Activated T-helper 9 cell treated with anti-CD3 and anti-CD28 coated beads, Interleukin-2, amount 50 U/mL, for 16 hours (primary cell): ENCODE results near the gene ASCC3.
"Not testable (repeated sequence)": the region's sequence is repeated elsewhere in the genome, so short reads cannot be mapped to it uniquely, and the experiment has no call there.

ENCODE experiments used
- DNase-seq: peaks from one replicate; pipeline ENCODE4 v3.0.0-alpha.2; 2020; ENCODE audit warnings: low read depth

The ASCC3 gene

DNA sequence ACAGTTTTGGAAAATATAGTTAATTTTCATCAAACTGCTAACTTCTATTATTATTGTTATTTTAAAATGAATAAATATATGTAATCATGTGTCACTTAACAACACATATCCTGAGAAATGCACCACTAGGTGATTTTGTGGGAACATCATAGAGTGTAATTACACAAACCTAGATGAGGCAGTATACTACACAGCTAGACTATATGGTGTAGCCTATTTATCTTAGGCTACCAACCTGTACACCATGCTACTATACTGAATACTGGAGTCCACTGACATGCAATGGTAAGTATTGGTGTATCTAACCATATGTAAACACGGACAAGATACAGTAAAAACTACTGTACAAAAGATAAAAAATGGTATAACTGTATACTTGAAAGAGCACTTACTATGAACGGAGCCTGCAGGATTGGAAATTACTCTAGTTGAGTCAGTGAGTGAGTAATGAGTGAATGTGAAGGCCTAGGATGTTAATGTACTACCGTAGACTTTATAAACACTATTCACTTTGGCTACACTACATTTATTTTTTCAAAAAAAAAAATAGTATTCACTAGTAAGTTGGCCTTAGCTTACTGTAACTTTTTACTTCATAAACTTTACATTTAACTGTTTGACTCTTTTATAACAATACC lies 72.4 kb downstream of the ASCC3 start:
- no peak for DNase-seq

- DNase-seq, result no peak
Measured at GRCh38 chr6:100806296-100806695, 74.8 kb downstream of the ASCC3 start.

GRCh38 chr6:100803264-100804045 lies 77.7 kb downstream of the ASCC3 start:
- DNase-seq, result no peak

GRCh38 chr6:100801036-100801435 lies 80.1 kb downstream of the ASCC3 start:
- DNase-seq, result no peak

DNA sequence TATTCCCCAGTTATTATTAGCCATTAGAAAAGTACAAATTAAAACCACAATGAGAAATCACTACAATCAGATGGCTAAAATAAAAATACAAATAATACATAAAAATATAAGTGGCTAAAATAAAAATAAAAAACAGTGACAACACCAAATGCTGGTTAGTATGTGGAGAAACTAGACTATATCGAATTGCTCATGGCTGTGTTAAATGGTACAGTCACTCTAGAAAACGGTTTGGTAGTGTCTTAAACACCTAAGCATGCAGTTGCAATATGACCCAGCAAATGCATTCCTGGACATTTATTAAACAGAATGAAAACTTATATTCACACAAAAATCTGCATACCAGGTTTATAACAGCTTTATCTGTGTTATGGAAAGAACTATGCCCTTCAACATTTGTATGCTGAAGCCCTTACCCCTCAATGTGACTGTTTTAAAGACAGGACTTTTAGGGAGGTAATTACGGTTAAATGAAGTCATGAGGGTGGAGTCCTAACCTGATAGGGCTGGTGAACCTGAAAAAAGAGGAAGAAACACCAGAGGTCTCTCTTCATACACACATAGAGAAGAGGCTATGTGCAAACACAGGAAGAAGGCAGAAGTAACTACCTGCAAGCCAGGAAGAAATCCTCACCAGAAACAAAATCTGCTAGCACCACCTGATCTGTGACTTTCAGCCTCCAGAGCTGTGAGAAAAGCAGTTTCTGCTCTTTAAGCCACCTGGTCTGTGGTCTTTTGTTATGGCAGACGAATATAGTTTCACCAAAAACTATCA lies 84.9 kb downstream of the ASCC3 start:
- no peak for DNase-seq

GRCh38 chr6:100790084-100790483 lies 91.0 kb downstream of the ASCC3 start:
- no peak for DNase-seq

GRCh38 chr6:100785982-100786381 lies 95.1 kb downstream of the ASCC3 start:
- no peak for DNase-seq

GRCh38 chr6:100780648-100781047 lies 100.5 kb downstream of the ASCC3 start:
- DNase-seq, result no peak

DNA sequence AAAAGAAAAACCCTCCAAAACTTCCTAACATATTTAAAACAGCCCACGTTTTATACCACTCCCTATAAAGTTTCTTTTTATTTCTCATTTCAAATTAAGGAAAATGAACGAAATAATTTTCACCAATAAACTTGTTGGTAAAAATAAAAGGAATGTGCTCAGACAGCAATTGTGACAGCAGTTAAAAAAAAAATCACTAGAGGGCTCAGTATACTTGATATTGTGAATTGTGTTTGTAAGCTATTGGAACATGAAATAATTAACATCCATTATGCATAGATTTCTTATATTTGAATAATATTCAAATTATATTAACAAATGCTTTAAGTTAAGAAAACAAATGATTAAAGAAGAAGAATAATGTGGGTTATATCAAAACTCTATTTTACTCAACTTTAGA lies 105.5 kb downstream of the ASCC3 start:
- no peak for DNase-seq

- no peak for DNase-seq
Measured at GRCh38 chr6:100774681-100775080, 106.4 kb downstream of the ASCC3 start.

DNA sequence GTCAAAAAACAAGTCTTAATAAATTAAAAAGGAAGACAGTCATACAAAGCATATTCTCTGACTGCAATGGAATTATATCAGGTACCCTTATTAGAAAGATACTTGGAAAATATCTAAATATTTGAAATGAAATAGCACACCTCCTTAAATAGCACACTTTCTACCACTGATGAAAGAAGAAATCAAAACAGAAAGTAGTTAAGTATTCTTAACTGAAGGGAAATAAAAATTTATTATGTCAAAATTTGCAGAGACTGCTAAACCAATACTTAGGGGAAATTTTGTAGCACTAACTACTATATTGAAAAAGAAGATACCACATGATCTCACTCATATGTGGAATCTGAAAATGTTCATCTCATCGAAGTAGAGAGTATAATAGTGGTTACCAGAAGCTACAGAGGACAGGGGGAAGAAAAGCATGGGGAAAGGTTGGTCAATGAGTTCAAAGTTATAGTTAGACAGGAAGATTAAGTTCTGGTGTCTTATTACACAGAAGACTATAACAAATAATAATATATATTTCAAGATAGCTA lies 112.2 kb downstream of the ASCC3 start:
- no peak for DNase-seq

- no peak for DNase-seq
Measured at GRCh38 chr6:100763617-100764241, 117.4 kb downstream of the ASCC3 start.

DNA sequence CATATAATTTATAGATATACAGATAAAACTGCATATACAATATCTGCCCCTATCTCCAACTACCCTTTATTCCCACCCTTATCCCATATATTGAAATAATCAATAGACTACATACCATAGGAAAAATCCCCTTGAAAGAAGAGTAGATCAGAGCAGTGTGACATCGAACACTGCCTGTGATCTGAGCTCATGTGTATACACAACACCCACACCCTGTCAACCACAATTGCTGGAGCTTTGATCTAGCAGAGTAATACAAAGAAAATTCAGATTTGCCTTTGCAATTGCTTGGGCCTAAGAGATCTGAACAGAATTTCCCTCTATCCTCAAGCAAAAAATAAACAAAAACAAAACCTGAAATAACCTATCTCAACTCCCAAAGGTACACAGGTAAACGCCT lies 119.3 kb downstream of the ASCC3 start:
- DNase-seq, result no peak

DNA sequence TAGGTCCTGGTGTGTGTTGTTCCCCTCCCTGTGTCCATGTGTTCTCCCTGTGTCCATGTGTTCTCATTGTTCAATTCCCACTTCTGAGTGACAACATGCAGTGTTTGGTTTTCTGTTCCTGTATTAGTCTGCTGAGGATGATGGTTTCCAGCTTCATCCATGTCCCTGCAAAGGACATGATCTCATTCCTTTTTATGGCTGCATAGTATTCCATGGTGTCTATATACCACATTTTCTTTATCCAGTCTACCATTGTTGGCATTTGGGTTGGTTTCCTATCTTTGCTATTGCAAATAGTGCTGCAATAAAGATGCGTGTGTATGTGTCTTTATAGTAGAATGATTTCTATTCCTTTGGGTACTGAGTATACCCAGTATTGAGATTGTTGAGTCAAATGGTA lies 122.7 kb downstream of the ASCC3 start:
- not testable (repeated sequence) for DNase-seq

DNA sequence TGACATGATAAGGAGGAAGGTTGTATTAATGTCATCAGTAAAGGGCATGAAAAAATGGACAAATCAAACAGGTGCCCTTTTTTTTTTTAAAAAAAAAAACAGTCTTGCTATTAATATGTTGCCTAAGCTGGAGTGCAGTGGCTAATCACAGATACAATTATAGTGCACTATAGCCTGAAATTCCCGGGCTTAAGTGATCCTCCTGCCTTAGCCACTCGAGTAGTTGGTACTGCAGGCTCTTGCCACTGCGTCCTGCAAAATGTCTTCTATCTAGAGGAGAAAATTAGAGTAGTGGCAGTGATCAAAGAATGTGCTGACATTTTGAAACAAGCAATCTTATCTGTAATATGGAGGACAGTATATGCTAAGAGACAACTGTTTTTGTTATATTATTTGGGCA lies 127.7 kb downstream of the ASCC3 start:
- DNase-seq, result no peak

DNA sequence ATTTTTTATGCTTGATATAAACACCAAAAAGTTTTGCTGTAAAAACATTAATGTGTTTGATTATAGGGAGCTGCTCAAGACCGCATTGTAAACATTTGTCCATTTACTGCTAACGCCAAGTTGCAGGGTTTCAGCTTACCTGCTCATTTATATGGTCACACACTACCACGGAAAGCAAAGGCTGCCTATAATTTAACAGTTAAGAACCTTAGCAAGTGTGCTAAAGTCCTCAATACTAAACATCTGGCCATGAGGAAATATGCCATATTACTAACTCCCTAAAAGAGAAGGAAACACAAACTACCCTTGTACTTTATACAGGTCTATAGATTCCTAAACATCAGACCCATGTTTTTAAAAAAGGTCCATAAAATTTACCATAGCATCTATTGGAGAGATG lies 129.5 kb downstream of the ASCC3 start:
- no peak for DNase-seq

- DNase-seq, result no peak
Measured at GRCh38 chr6:100745419-100746041, 135.6 kb downstream of the ASCC3 start.

DNA sequence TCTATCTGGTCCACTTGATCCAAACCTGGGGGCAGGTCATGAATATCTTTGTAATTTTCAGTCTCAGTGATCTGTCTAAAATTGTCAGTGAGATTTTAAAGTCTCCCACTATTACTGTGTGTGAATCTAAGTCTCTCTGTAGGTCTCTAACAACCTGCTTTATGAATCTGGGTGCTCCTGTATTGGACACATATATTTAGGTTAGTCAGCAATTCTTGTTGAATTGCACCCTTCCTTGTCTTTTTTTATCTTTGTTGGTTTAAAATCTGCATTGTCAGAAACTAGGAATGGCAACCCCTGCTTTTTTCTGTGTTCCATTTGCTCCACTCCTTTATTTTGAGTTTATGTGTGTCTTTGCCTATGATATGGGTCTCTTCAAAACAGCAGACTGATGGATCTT lies 140.7 kb downstream of the ASCC3 start:
- no peak for DNase-seq

- DNase-seq, result not testable (repeated sequence)
Measured at GRCh38 chr6:100737720-100738119, 143.4 kb downstream of the ASCC3 start.

DNA sequence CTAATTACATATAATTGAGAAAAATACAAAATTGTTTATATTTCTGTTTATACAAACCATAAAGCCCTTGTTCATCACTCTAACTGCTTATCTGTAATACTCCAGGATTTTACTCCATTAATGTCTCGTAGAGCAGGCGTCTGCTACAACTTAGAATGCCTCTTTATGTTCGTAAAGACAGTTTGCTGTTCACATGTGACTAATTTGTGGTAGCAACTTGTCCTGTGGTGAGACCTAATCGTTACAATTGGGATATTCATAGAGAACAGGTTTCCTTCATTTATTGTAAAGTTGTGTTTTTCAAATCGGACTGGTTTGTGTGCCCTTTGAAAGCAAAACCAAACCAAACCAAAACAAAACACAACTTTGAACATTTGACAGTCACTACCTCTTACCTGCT lies 149.7 kb downstream of the ASCC3 start:
- DNase-seq, result no peak

- DNase-seq, result no peak
Measured at GRCh38 chr6:100730001-100730980, 150.8 kb downstream of the ASCC3 start.
